K562 (cell line): ENCODE measurements around the gene SRPK3. TPM values are rescaled to one million over a fixed set of nuclear protein-coding genes. Genes with fewer than 3 reads are reported as not detected.

ENCODE experiments used
- ATAC-seq: fragments of 200-7000 bp; cut with Tn5 transposase; 3 replicates; pipeline ENCODE4 v1.9.1; 2020; ENCODE audit warnings: moderate library complexity
- BruUV-seq: library from RNA; stranded (reverse); fragments of 400-500 nt; replicated peaks from 2 replicates; lab custom pipeline; 2021; lab: Mats Ljungman, UMichigan
- CTCF ChIA-PET: fragments of 300-600 bp; formaldehyde crosslinking; extraction: SDS; loops from one replicate; lab custom pipeline; 2021; ENCODE audit warnings: low intra/inter-chr PET ratio; lab: Yijun Ruan, JAX
- POLR2A ChIA-PET: fragments of 300-600, 350-650 bp; sonication (Branson Sonifier 250); formaldehyde crosslinking; extraction: SDS; loops from one replicate; lab custom pipeline; 2021; ENCODE audit warnings: antibody characterized with exemption, inconsistent platforms; lab: Yijun Ruan, JAX
- DNase-seq, 4 experiments: peaks; one replicate each; pipeline versions ENCODE4 v3.0.0 to v3.0.0-alpha.2; 2011 to 2018; ENCODE audit warnings: low spot score in 3 of 4, mixed read lengths in 3 of 4; ENCODE audit errors: extremely low read depth in 1 of 4
- FAIRE-seq: peaks from 2 replicates; lab custom pipeline; 2011; peaks lifted over from hg19 to GRCh38; lab: Jason Lieb, UNC
- H2AFZ ChIP-seq: 2 replicates; pipeline ENCODE4 v1.6.0; 2011; ENCODE audit warnings: low read depth, low read length, control low read depth, inconsistent platforms
- H3K27ac ChIP-seq: fragments of 200-600 bp; 3 replicates; pipeline ENCODE4 v1.8.0; 2011; ENCODE audit warnings: low read depth, mild to moderate bottlenecking, control low read depth, inconsistent platforms, low read length, moderate library complexity, mixed read lengths; ENCODE audit errors: extremely low read depth
- H3K27me3 ChIP-seq, 2 experiments: fragments of 300-600 bp in 1 of 2; 2 replicates in 1 of 2; 3 replicates in 1 of 2; pipeline versions ENCODE4 v1.6.0 to v1.8.0; 2011; ENCODE audit warnings: inconsistent platforms in 2 of 2, low read length in 2 of 2, mild to moderate bottlenecking in 1 of 2, mixed read lengths in 1 of 2, moderate library complexity in 1 of 2; ENCODE audit not compliant: control insufficient read depth in 2 of 2, insufficient read depth in 2 of 2
- H3K36me3 ChIP-seq: fragments of 300-600 bp; 3 replicates; pipeline ENCODE4 v1.8.0; 2011; ENCODE audit warnings: mild to moderate bottlenecking, low read length, inconsistent platforms; ENCODE audit not compliant: control insufficient read depth, insufficient read depth
- H3K4me1 ChIP-seq, 2 experiments: fragments of 200-600 bp in 1 of 2; replicated peaks in 1 of 2; 2 replicates in 1 of 2; 3 replicates in 1 of 2; pipeline versions ENCODE4 v1.5.1 to v1.8.0; 2011; ENCODE audit warnings: inconsistent platforms in 2 of 2, low read length in 2 of 2, mild to moderate bottlenecking in 1 of 2, mixed read lengths in 1 of 2, moderate library complexity in 1 of 2; ENCODE audit not compliant: control insufficient read depth in 2 of 2, insufficient read depth in 2 of 2
- H3K4me2 ChIP-seq: 2 replicates; pipeline ENCODE4 v1.6.1; 2011; ENCODE audit warnings: low read length, control low read depth, inconsistent platforms, mixed read lengths; ENCODE audit not compliant: insufficient read depth
- H3K4me3 ChIP-seq: fragments of 200-600 bp; sonication (generic), shearing (Covaris generic); 2 replicates; pipeline ENCODE4 v1.5.1; 2016; ENCODE audit warnings: control low read depth, inconsistent platforms
- H3K79me2 ChIP-seq: fragments of 200-600 bp; 3 replicates; pipeline ENCODE4 v1.8.0; 2011; ENCODE audit warnings: low read length, inconsistent platforms; ENCODE audit not compliant: control insufficient read depth, insufficient read depth
- H3K9ac ChIP-seq, 2 experiments: 2 replicates each; pipeline versions ENCODE4 v1.6.0 to v1.6.1; 2011; ENCODE audit warnings: low read depth in 2 of 2, low read length in 2 of 2, control low read depth in 1 of 2, inconsistent platforms in 1 of 2, mild to moderate bottlenecking in 1 of 2, mixed read lengths in 1 of 2; ENCODE audit not compliant: insufficient read depth in 1 of 2
- H3K9me1 ChIP-seq: one replicate; pipeline ENCODE4 v1.6.0; 2011; ENCODE audit warnings: inconsistent platforms, mild to moderate bottlenecking, low read length, moderate library complexity; ENCODE audit not compliant: control insufficient read depth, insufficient read depth
- H3K9me3 ChIP-seq: replicated peaks from 2 replicates; pipeline ENCODE4 v1.5.1; 2011; ENCODE audit warnings: low read depth, low read length, inconsistent platforms; ENCODE audit not compliant: control insufficient read depth, insufficient read depth
- H4K20me1 ChIP-seq: replicated peaks from 2 replicates; pipeline ENCODE4 v1.6.1; 2011; ENCODE audit warnings: low read length, inconsistent platforms, mixed read lengths; ENCODE audit not compliant: control insufficient read depth, insufficient read depth
- ETV5 ChIP-seq: sonication (generic); formaldehyde crosslinking; IDR thresholded peaks from 2 replicates; pipeline ENCODE4 v1.4.0; 2020; ENCODE audit warnings: low read depth, mild to moderate bottlenecking, missing genetic modification reagents
- NR2C1 ChIP-seq, 2 experiments: fragments of 450-650 bp; IDR thresholded peaks; 2 replicates each; pipeline ENCODE4 v1.6.1; 2017; ENCODE audit warnings: mild to moderate bottlenecking in 2 of 2, antibody characterized with exemption in 1 of 2, inconsistent platforms in 1 of 2, missing compliant biosample characterization in 1 of 2, missing genetic modification characterization in 1 of 2
- RFX1 ChIP-seq: fragments of 450-650 bp; IDR thresholded peaks from 2 replicates; pipeline ENCODE4 v1.6.1; 2016; ENCODE audit warnings: mild to moderate bottlenecking, moderate library complexity
- ZNF384 ChIP-seq: IDR thresholded peaks from 2 replicates; pipeline ENCODE4 v1.6.1; 2012; ENCODE audit warnings: low read depth, low read length, improper control_type of control experiment
- ZNF780A ChIP-seq: fragments of 250-450 bp; sonication (Bioruptor Pico); IDR thresholded peaks from 2 replicates; pipeline ENCODE4 v1.5.0; 2021; ENCODE audit warnings: mild to moderate bottlenecking
- WGBS: fragments of 100-300 bp; shearing (Covaris generic); methylation state at CpG from one replicate; pipeline ENCODE4 v1.1.6; 2016; ENCODE audit warnings: low coverage, mixed read lengths; ENCODE audit not compliant: insufficient coverage; ENCODE audit errors: missing lambda C conversion rate; 5-methylcytosine and 5-hydroxymethylcytosine counted together
- in situ Hi-C: fragments of 300-500 bp; cut with MboI; formaldehyde crosslinking; loops from 4 replicates; pipeline ENCODE4 v1.15.0; 2018; ENCODE audit warnings: inconsistent platforms, mixed read lengths
- intact Hi-C: fragments of 100-400 bp; cut with micrococcal nuclease; formaldehyde crosslinking; loops from 2 replicates; pipeline ENCODE4 v1.14.2; 2022
- polyA plus RNA-seq, 8 experiments: library from polyadenylated mRNA; depleted of rRNA in 4 of 8; stranded (reverse) in 5 of 8; unstranded in 3 of 8; fragments of >200 nt; fragmentation: Nextera tagmentation in 2 of 8; fragmentation: Illumina TruSeq in 1 of 8; extraction: Ambion mirVana in 2 of 8; extraction: Trizol in 1 of 8; gene quantifications; 2 replicates each; pipeline versions ENCODE4 v1.2.1 to v1.2.3, GENCODE V29; 2011 to 2014; ENCODE audit warnings: inconsistent platforms in 1 of 8, missing spikeins in 1 of 8
- total RNA-seq, 7 experiments: library from RNA; depleted of rRNA in 6 of 7; stranded (reverse); fragments of >200 nt in 6 of 7; fragmentation: Illumina TruSeq in 2 of 7; extraction: Trizol in 2 of 7; gene quantifications; 2 replicates each; pipeline versions ENCODE4 v1.2.1 to v1.2.3, GENCODE V29; 2011 to 2021; ENCODE audit warnings: low replicate concordance in 1 of 7
- TF ChIP-seq, protein P1 (sequence below), 3 experiments: IDR thresholded peaks in 2 of 3; conservative IDR thresholded peaks in 1 of 3; 2 replicates each; pipeline ENCODE4 v1.5.1; 2011 to 2012; ENCODE audit warnings: low read length in 3 of 3, mild to moderate bottlenecking in 3 of 3, control low read depth in 2 of 3, improper control_type of control experiment in 1 of 3, inconsistent platforms in 1 of 3, low read depth in 1 of 3, mixed read lengths in 1 of 3, moderate library complexity in 1 of 3; ENCODE audit not compliant: insufficient read depth in 2 of 3

The SRPK3 gene
- total and polyA plus RNA-seq, 9 of the 15 experiments (the other 6 are each of a cell fraction or from before 2014, with no cell fraction given): 0.01 to 0.09 (median 0.04) TPM; not detected in 2

DNA sequence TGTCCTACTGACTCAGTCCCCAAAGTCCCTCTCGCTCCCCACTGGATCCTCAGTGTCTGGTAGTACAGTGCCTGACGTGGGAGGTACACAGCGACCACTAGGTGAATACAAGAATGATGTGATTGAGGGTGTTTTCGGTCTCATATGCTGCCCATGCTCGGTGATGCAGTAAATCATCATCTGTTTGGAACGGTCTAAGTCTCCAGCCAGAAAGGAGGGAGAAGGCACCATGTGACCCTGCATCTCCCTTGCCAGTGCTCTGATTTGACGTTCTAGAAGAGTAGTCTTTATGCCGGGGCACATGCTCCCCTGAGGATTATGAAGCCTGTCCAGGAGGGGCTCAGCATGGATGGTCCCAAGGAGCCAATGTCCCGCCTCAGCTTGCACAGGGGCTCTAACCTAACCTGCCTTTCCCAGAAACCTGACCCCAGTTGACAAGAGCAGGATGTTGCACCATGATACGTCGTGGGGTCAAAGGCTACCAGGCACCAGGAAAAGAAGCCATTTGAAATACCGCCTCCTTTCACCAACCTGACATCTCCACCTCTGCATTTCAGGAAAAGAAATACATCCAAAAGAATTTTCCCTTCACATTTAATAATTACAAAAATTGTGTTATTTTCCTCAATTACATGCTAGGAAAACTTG lies 30.6 kb upstream of the SRPK3 start:
- ATAC-seq: no peak; the same call in 2 of the 3 replicates
- in situ Hi-C loops: no loop called here
- ChIA-PET POLR2A (no interaction called here), CTCF (no interaction called here)
- Histone ChIP-seq H2AFZ (no peak overlapping the region), H3K79me2 (no peaks in the 10 kb centered on the region), H3K9me3 (no peaks in the 10 kb centered on the region), H3K27ac (no peak overlapping the region), H3K9ac (no peak overlapping the region), H3K27me3 (no peaks in the 10 kb centered on the region), H3K9me1 (no peaks in the 10 kb centered on the region), H3K4me1 (peaks cover 0 to under 1% of the 10 kb centered on the region in 2 experiments; a peak in 1 of 5 replicates), H4K20me1 (no peaks in the 10 kb centered on the region), H3K4me3 (no peak overlapping the region), H3K36me3 (no peaks in the 10 kb centered on the region), H3K4me2 (no peak overlapping the region)
- intact Hi-C loops: no loop called here
- no TSS peak for BruUV-seq
- peak in 1 of 4 experiments; percentile 3 for DNase-seq
- FAIRE-seq: no peak
- WGBS: 62% methylated on average over 7 of the region's 12 CpGs
- TF ChIP-seq RFX1 (no peak), ETV5 (CRISPR knock-in tag) (no peak), NR2C1 (IDR thresholded peaks at IDR 0.05) (peak; percentile 52), NR2C1 (tag; IDR thresholded peaks at IDR 0.05) (0 out of 2 replicates have a peak, but pooled peaks have one; percentile 14)

DNA sequence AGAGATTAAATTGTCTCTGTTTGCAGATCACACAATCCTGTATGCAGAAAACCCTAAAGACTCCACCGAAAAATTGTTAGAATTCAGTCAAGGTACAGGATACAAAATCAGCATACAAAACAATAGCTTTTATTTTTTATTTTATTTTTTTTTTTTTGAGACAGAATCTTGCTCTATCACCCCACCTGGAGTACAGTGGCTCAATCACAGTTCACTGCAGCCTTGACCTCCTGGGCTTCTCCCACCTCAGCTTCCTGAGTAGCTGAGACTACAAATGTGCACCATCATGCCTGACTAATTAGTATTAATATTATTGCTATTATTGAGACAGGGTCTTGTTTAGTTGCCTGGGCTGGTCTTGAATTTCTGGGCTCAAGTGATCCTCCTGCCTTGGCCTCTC lies 25.7 kb upstream of the SRPK3 start:
- Histone ChIP-seq H3K4me3 (no peak overlapping the region), H3K9me1 (no peaks in the 10 kb centered on the region), H2AFZ (no peak overlapping the region), H3K4me1 (no peaks in the 10 kb centered on the region; a peak in 1 of 5 replicates), H3K79me2 (no peaks in the 10 kb centered on the region), H3K27ac (no peak overlapping the region), H4K20me1 (no peaks in the 10 kb centered on the region), H3K36me3 (0 out of 3 replicates have a peak, but pooled peaks cover 2% of the 10 kb centered on the region), H3K4me2 (no peak overlapping the region), H3K9ac (no peak overlapping the region), H3K27me3 (no peaks in the 10 kb centered on the region), H3K9me3 (no peaks in the 10 kb centered on the region)
- 57% methylated on average over 1 of the region's 1 CpG for WGBS
- DNase-seq: no peak
- no peak for FAIRE-seq
- TF ChIP-seq ZNF780A (CRISPR knock-in tag) (no peak), ZNF384 (peak; percentile 58; the same call in 1 of the 2 replicates)
- TF ChIP-seq, protein P1, sequence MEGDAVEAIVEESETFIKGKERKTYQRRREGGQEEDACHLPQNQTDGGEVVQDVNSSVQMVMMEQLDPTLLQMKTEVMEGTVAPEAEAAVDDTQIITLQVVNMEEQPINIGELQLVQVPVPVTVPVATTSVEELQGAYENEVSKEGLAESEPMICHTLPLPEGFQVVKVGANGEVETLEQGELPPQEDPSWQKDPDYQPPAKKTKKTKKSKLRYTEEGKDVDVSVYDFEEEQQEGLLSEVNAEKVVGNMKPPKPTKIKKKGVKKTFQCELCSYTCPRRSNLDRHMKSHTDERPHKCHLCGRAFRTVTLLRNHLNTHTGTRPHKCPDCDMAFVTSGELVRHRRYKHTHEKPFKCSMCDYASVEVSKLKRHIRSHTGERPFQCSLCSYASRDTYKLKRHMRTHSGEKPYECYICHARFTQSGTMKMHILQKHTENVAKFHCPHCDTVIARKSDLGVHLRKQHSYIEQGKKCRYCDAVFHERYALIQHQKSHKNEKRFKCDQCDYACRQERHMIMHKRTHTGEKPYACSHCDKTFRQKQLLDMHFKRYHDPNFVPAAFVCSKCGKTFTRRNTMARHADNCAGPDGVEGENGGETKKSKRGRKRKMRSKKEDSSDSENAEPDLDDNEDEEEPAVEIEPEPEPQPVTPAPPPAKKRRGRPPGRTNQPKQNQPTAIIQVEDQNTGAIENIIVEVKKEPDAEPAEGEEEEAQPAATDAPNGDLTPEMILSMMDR (IDR thresholded peaks at IDR 0.05 in 2 of 3, conservative IDR thresholded peaks at IDR 0.05 in 1 of 3; ENCODE audit: insufficient read depth in 2 of 3, low read depth in 1 of 3, low read length in 3 of 3): peak in 1 of 3 experiments; percentile 18; a peak in 1 of 6 replicates
- in situ Hi-C loops: no loop called here
- ATAC-seq: peak; percentile 66; the same call in 2 of the 3 replicates
- CTCF ChIA-PET: interaction anchor here (0.5 kb wide), 1 partner anchor 199 kb away, joined by 3 read pairs; no protein-coding TSS in a partner anchor
- intact Hi-C loops: no loop called here
- BruUV-seq: no TSS peak
- POLR2A ChIA-PET: no interaction called here
